RWPE2 (cell line): ENCODE results near the gene OR10A3.
A peak's percentile ranks its signal among the peaks of the same experiment; 100 is the strongest.

Experiments used
- ATAC-seq: fragments of 200-7000 bp; cut with Tn5 transposase; 3 replicates; pipeline ENCODE4 v1.9.1; 2021; ENCODE audit warnings: low read depth
- DNase-seq: peaks from one replicate; pipeline ENCODE4 v3.0.0-alpha.2; 2020; ENCODE audit warnings: low spot score
- H3K27ac ChIP-seq: fragments of 450-650 bp; 2 replicates; pipeline ENCODE4 v1.5.1; 2017; ENCODE audit warnings: mild to moderate bottlenecking; ENCODE audit not compliant: poor library complexity, severe bottlenecking
- H3K27me3 ChIP-seq: fragments of 250-450 bp; sonication (Bioruptor Pico); 2 replicates; pipeline ENCODE4 v1.5.1; 2021; ENCODE audit warnings: mild to moderate bottlenecking, moderate library complexity; ENCODE audit not compliant: insufficient read depth, poor library complexity, severe bottlenecking
- H3K36me3 ChIP-seq: fragments of 250-450 bp; sonication (Bioruptor Pico); 2 replicates; pipeline ENCODE4 v1.5.1; 2020; ENCODE audit warnings: low read depth, mild to moderate bottlenecking, moderate library complexity
- H3K4me1 ChIP-seq: fragments of 250-450 bp; sonication (Bioruptor Pico); 2 replicates; pipeline ENCODE4 v1.5.1; 2021; ENCODE audit warnings: mild to moderate bottlenecking, moderate library complexity; ENCODE audit not compliant: insufficient read depth, poor library complexity, severe bottlenecking
- H3K4me3 ChIP-seq: fragments of 250-450 bp; sonication (Bioruptor Pico); 2 replicates; pipeline ENCODE4 v1.5.1; 2021; ENCODE audit warnings: mild to moderate bottlenecking, moderate library complexity; ENCODE audit not compliant: severe bottlenecking
- H3K9me3 ChIP-seq: fragments of 250-450 bp; sonication (Bioruptor Pico); 2 replicates; pipeline ENCODE4 v1.5.1; 2021; ENCODE audit warnings: mild to moderate bottlenecking, moderate library complexity; ENCODE audit not compliant: severe bottlenecking
- CTCF ChIP-seq: fragments of 450-650 bp; IDR thresholded peaks from one replicate; pipeline ENCODE4 v1.5.1; 2017; ENCODE audit warnings: mild to moderate bottlenecking, moderate library complexity; ENCODE audit not compliant: poor library complexity, severe bottlenecking

The OR10A3 gene

GRCh38 chr11:7918141-7918540, 23.4 kb downstream of the OR10A3 start:
- Histone ChIP-seq H3K9me3 (no peaks in the 10 kb centered on the region), H3K4me1 (peaks cover 6% of the 10 kb centered on the region), H3K27ac (no peak overlapping the region), H3K27me3 (no peaks in the 10 kb centered on the region), H3K4me3 (no peak overlapping the region), H3K36me3 (no peaks in the 10 kb centered on the region)
- DNase-seq: no peak
- no peak; the same call in 2 of the 3 replicates for ATAC-seq
- no peak for TF ChIP-seq CTCF

DNA sequence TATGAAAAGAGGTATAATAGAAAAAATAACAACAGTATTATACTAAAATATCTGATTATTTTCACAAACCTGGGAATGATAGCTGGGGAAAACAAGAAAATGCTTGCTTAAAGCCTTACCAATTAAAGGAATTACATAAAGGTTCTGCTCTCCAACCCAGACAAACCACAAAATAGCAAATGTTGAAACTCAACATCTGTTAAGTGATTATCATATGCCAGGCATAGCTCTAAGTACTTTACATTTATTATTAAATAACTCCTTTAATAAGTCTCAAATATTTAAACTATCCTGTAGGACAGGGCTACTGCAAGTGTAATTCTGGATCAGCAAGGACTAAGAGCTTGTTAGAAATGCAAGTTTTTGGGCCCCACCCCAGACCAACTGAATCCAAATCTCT, 30.5 kb downstream of the OR10A3 start:
- no peak for ATAC-seq
- Histone ChIP-seq H3K9me3 (no peaks in the 10 kb centered on the region), H3K4me3 (no peak overlapping the region), H3K27me3 (no peaks in the 10 kb centered on the region), H3K27ac (no peak overlapping the region), H3K36me3 (no peaks in the 10 kb centered on the region), H3K4me1 (peaks cover 35% of the 10 kb centered on the region)
- no peak for TF ChIP-seq CTCF
- DNase-seq: no peak

DNA sequence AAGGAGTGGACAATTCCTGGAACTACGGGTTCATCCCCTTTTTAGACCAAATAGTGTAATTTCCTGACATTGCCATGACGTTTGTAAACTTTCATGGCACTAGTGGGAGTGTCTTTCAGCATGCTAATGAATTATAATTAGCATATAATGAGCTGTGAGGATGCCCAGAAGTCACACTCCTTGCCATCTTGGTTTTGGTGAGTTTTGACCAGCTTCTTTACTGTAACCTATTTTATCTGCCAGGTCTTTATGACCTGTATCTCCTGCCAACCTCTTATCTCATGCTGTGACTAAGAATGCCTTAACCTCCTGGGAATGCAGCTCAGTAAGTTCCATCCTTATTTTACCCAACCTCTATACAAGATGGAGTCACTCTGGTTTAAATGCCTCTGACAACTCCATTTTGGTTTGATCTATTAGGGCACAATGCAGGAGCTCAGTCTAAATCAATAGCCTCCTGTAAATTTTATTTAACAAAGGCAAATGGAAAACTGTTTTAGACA, 31.2 kb downstream of the OR10A3 start:
- H3K4me3 ChIP-seq: no peak overlapping the region
- no peak for DNase-seq
- H3K9me3 ChIP-seq: no peaks in the 10 kb centered on the region
- peaks cover 41% of the 10 kb centered on the region for H3K4me1 ChIP-seq
- TF ChIP-seq CTCF: no peak
- H3K36me3 ChIP-seq: no peaks in the 10 kb centered on the region
- H3K27ac ChIP-seq: no peak overlapping the region
- ATAC-seq: no peak
- no peaks in the 10 kb centered on the region for H3K27me3 ChIP-seq

GRCh38 chr11:7909585-7910285, 31.8 kb downstream of the OR10A3 start:
- no peaks in the 10 kb centered on the region for H3K9me3 ChIP-seq
- no peak overlapping the region for H3K4me3 ChIP-seq
- H3K27me3 ChIP-seq: no peaks in the 10 kb centered on the region
- no peak for DNase-seq
- peaks cover 42% of the 10 kb centered on the region for H3K4me1 ChIP-seq
- TF ChIP-seq CTCF: no peak
- no peak overlapping the region for H3K27ac ChIP-seq
- no peak for ATAC-seq
- H3K36me3 ChIP-seq: no peaks in the 10 kb centered on the region

GRCh38 chr11:7907121-7907520, 34.4 kb downstream of the OR10A3 start:
- H3K36me3 ChIP-seq: no peaks in the 10 kb centered on the region
- ATAC-seq (no peak), DNase-seq (no peak)
- no peaks in the 10 kb centered on the region for H3K9me3 ChIP-seq
- no peak for TF ChIP-seq CTCF
- peak overlapping the region; percentile 94 for H3K27ac ChIP-seq
- H3K4me1 ChIP-seq: peaks cover 47% of the 10 kb centered on the region
- H3K27me3 ChIP-seq: no peaks in the 10 kb centered on the region
- H3K4me3 ChIP-seq: no peak overlapping the region
